Smooth muscle cell (in vitro differentiated cells): ENCODE data around the gene DMTF1. TPM values are rescaled to one million over a fixed set of nuclear protein-coding genes. Genes with fewer than 3 reads are reported as not detected.

Source experiments
- DNase-seq: peaks from one replicate; lab custom pipeline; 2025; ENCODE audit not compliant: unreplicated experiment; lab: John Stamatoyannopoulos, UW
- H2AFZ ChIP-seq: fragments of 200-600 bp; sonication (generic); 2 replicates; pipeline ENCODE4 v1.6.0; 2016; ENCODE audit warnings: antibody characterized with exemption, low read depth, mild to moderate bottlenecking
- H3F3A ChIP-seq: fragments of 200-600 bp; sonication (generic); 2 replicates; pipeline ENCODE4 v1.6.0; 2017; ENCODE audit warnings: antibody characterized with exemption, low read depth
- H3K27ac ChIP-seq: fragments of 200-600 bp; sonication (generic); 2 replicates; pipeline ENCODE4 v1.5.1; 2016; ENCODE audit warnings: low read depth, mild to moderate bottlenecking
- H3K27me3 ChIP-seq: fragments of 200-600 bp; sonication (generic); 2 replicates; pipeline ENCODE4 v1.6.1; 2016; ENCODE audit warnings: low read depth, mild to moderate bottlenecking
- H3K36me3 ChIP-seq: fragments of 200-600 bp; sonication (generic); 2 replicates; pipeline ENCODE4 v1.5.1; 2016; ENCODE audit warnings: low read depth
- H3K4me1 ChIP-seq: fragments of 200-600 bp; sonication (generic); 2 replicates; pipeline ENCODE4 v1.5.1; 2016; ENCODE audit warnings: low read depth
- H3K4me2 ChIP-seq: fragments of 200-600 bp; sonication (generic); 2 replicates; pipeline ENCODE4 v1.6.0; 2016; ENCODE audit warnings: mild to moderate bottlenecking
- H3K4me3 ChIP-seq: fragments of 200-600 bp; sonication (generic); 2 replicates; pipeline ENCODE4 v1.5.1; 2016; ENCODE audit warnings: mild to moderate bottlenecking
- H3K79me2 ChIP-seq: fragments of 200-600 bp; sonication (generic); 2 replicates; pipeline ENCODE4 v1.6.0; 2016; ENCODE audit warnings: low read depth, mild to moderate bottlenecking
- H3K9ac ChIP-seq: fragments of 200-600 bp; sonication (generic); 2 replicates; pipeline ENCODE4 v1.6.0; 2016; ENCODE audit warnings: low read depth
- H3K9me3 ChIP-seq: fragments of 200-600 bp; sonication (generic); replicated peaks from 2 replicates; pipeline ENCODE4 v1.5.1; 2016; ENCODE audit warnings: low read depth
- H4K20me1 ChIP-seq: fragments of 200-600 bp; sonication (generic); 2 replicates; pipeline ENCODE4 v1.6.0; 2016; ENCODE audit warnings: low read depth
- WGBS: methylation state at CpG from one replicate; pipeline ENCODE4 v1.1.7; 2016; ENCODE audit warnings: low lambda C conversion rate; 5-methylcytosine and 5-hydroxymethylcytosine counted together
- polyA plus RNA-seq: library from polyadenylated mRNA; unstranded; fragments of >200 nt; fragmentation: Nextera tagmentation; extraction: Ambion mirVana; gene quantifications from 2 replicates; pipeline ENCODE4 v1.2.1, GENCODE V29; 2016
- total RNA-seq: library from RNA; depleted of rRNA; stranded (reverse); fragments of >200 nt; gene quantifications from 2 replicates; pipeline ENCODE4 v1.2.3, GENCODE V29; 2014
- TF ChIP-seq, protein P1 (sequence below): fragments of 200-600 bp; sonication (generic); IDR thresholded peaks from 2 replicates; pipeline ENCODE4 v1.5.1; 2017; ENCODE audit warnings: borderline replicate concordance, mild to moderate bottlenecking, antibody characterized with exemption; ENCODE audit not compliant: insufficient read depth, poor library complexity, severe bottlenecking

The DMTF1 gene
- total and polyA plus RNA-seq, 2 experiments from 2014 or later, result 31.7 to 109 TPM

GRCh38 chr7:87193912-87194311 lies 41.7 kb downstream of the DMTF1 start:
- Histone ChIP-seq H3F3A (peaks cover 23% of the 10 kb centered on the region), H3K27me3 (no peaks in the 10 kb centered on the region), H3K4me3 (no peak overlapping the region), H3K9me3 (no peaks in the 10 kb centered on the region), H3K9ac (no peak overlapping the region), H3K27ac (no peak overlapping the region), H3K36me3 (peaks cover 70% of the 10 kb centered on the region), H3K79me2 (peaks cover 5% of the 10 kb centered on the region), H2AFZ (no peak overlapping the region), H3K4me1 (no peaks in the 10 kb centered on the region), H4K20me1 (peaks cover 12% of the 10 kb centered on the region), H3K4me2 (no peak overlapping the region)
- WGBS, result 90% methylated on average over 1 of the region's 1 CpG
- TF ChIP-seq, protein P1, sequence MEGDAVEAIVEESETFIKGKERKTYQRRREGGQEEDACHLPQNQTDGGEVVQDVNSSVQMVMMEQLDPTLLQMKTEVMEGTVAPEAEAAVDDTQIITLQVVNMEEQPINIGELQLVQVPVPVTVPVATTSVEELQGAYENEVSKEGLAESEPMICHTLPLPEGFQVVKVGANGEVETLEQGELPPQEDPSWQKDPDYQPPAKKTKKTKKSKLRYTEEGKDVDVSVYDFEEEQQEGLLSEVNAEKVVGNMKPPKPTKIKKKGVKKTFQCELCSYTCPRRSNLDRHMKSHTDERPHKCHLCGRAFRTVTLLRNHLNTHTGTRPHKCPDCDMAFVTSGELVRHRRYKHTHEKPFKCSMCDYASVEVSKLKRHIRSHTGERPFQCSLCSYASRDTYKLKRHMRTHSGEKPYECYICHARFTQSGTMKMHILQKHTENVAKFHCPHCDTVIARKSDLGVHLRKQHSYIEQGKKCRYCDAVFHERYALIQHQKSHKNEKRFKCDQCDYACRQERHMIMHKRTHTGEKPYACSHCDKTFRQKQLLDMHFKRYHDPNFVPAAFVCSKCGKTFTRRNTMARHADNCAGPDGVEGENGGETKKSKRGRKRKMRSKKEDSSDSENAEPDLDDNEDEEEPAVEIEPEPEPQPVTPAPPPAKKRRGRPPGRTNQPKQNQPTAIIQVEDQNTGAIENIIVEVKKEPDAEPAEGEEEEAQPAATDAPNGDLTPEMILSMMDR, result no peak
- no peak for DNase-seq

DNA sequence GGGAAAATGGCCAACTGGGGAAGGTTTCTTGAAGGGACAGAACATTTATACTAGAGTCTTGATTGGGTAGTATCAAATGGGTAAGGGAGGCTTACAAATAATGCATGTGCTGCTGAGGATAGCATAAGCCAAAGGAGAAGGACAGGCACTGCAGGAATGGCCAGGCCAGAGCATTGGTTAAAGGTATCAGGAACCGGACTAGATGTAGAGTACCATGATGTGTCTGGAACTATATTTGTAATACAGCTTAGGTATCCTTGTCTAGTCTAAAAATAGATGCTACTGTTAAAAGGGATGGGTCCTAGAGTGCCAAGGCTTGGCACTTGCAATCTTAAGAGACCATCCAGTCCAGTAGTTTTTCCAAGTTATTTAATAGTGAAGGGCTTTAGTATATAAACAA lies 47.0 kb downstream of the DMTF1 start:
- no peak overlapping the region for H2AFZ ChIP-seq
- no peak overlapping the region for H3K4me3 ChIP-seq
- H3K27ac ChIP-seq, result no peak overlapping the region
- peaks cover 41% of the 10 kb centered on the region for H3K79me2 ChIP-seq
- peaks cover 6% of the 10 kb centered on the region for H3K4me1 ChIP-seq
- H3K9ac ChIP-seq, result no peak overlapping the region
- H3F3A ChIP-seq, result peaks cover 21% of the 10 kb centered on the region
- peaks cover 35% of the 10 kb centered on the region for H3K36me3 ChIP-seq
- no peaks in the 10 kb centered on the region for H3K27me3 ChIP-seq
- peaks cover 4% of the 10 kb centered on the region for H4K20me1 ChIP-seq
- H3K9me3 ChIP-seq, result no peaks in the 10 kb centered on the region
- WGBS, result 96% methylated on average over 1 of the region's 1 CpG
- DNase-seq, result no peak
- TF ChIP-seq, protein P1, result no peak
- H3K4me2 ChIP-seq, result no peak overlapping the region

GRCh38 chr7:87199700-87200450 lies 47.6 kb downstream of the DMTF1 start:
- peaks cover 4% of the 10 kb centered on the region for H3K9me3 ChIP-seq
- no peak overlapping the region for H3K4me3 ChIP-seq
- peaks cover 47% of the 10 kb centered on the region for H3K79me2 ChIP-seq
- peaks cover 20% of the 10 kb centered on the region for H3F3A ChIP-seq
- H4K20me1 ChIP-seq, result peaks cover 4% of the 10 kb centered on the region
- TF ChIP-seq, protein P1, result no peak
- H3K4me2 ChIP-seq, result no peak overlapping the region
- no peak for DNase-seq
- H3K27me3 ChIP-seq, result no peaks in the 10 kb centered on the region
- WGBS, result 94% methylated on average over 6 of the region's 6 CpGs
- H3K4me1 ChIP-seq, result peaks cover 6% of the 10 kb centered on the region
- peaks cover 28% of the 10 kb centered on the region for H3K36me3 ChIP-seq
- no peak overlapping the region for H3K9ac ChIP-seq
- no peak overlapping the region for H3K27ac ChIP-seq
- no peak overlapping the region for H2AFZ ChIP-seq

DNA sequence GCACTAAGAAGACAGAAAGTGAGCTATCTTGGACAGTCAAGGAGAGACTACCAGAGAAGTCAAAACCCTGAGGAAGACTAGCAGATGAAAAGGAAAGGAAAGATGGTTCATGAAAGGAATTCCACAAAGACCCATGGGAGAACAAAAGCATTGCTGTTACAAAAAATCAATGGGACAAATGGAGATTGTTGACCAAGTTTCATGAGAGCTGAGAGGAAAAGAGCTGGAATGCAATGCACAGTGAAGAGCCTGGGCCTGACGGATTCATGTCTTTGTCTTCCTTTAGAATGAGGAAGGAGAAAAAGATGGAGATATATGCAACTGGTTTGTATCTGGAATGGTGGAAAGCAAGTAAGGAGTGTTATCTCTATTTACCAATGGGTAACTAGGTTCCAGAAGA lies 50.0 kb downstream of the DMTF1 start:
- Histone ChIP-seq H2AFZ (no peak overlapping the region), H4K20me1 (no peaks in the 10 kb centered on the region), H3K9ac (no peak overlapping the region), H3K4me1 (peaks cover 6% of the 10 kb centered on the region), H3K36me3 (peaks cover 15% of the 10 kb centered on the region), H3F3A (peaks cover 24% of the 10 kb centered on the region), H3K9me3 (peaks cover 6% of the 10 kb centered on the region), H3K27ac (no peak overlapping the region), H3K4me2 (no peak overlapping the region), H3K27me3 (no peaks in the 10 kb centered on the region), H3K79me2 (peaks cover 66% of the 10 kb centered on the region), H3K4me3 (no peak overlapping the region)
- WGBS, result 96% methylated on average over 1 of the region's 1 CpG
- TF ChIP-seq, protein P1, result no peak
- DNase-seq, result no peak
